ENCODE measurements around the gene SETDB2. TPM values are rescaled to one million over a fixed set of nuclear protein-coding genes. Genes with fewer than 3 reads are reported as not detected.

Gene SETDB2
- total and polyA plus RNA-seq, 2 donors: 8.1 to 15.5 TPM

DNA sequence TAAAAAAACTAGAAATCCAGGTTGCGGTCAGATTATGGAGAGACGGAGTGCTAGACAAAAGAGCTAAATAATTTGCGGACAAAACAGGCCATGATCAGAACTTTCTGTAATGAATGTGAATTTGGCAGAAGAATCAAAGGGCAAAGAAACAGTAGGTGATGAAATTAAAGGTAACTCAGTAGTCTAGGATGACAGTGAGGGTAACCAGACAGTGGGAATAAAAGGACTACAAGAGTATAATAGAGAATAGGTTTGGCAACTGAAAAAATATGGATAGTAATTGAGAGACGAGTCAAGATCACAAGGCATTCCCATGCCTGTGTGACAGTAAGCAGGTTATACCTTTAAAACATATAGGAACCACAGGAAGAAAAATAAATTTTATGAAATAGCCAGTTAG, 36.1 kb upstream of the SETDB2 start:
- Histone ChIP-seq H3K9me3 (ENCODE audit: control insufficient read depth in 2 of 2, insufficient read depth in 1 of 2, low read length in 1 of 2) (no peaks in the 10 kb centered on the region), H3K36me3 (ENCODE audit: control insufficient read depth in 2 of 2, insufficient read depth in 2 of 2, low read length in 1 of 2) (no peaks in the 10 kb centered on the region), H3K4me3 (ENCODE audit: low read length in 2 of 2) (no peak overlapping the region), H3K4me1 (ENCODE audit: control insufficient read depth in 2 of 2, insufficient read depth in 2 of 2, low read length in 2 of 2) (no peaks in the 10 kb centered on the region), H3K27me3 (ENCODE audit: control insufficient read depth in 2 of 2, insufficient read depth in 1 of 2, low read length in 1 of 2) (no peaks in the 10 kb centered on the region), H3K27ac (ENCODE audit: low read depth in 1 of 2, low read length in 1 of 2) (no peak overlapping the region)
- WGBS: 98% methylated on average over 4 of the region's 4 CpGs
- no peak for DNase-seq (ENCODE audit: low read depth in 6 of 9, low spot score in 9 of 9)

DNA sequence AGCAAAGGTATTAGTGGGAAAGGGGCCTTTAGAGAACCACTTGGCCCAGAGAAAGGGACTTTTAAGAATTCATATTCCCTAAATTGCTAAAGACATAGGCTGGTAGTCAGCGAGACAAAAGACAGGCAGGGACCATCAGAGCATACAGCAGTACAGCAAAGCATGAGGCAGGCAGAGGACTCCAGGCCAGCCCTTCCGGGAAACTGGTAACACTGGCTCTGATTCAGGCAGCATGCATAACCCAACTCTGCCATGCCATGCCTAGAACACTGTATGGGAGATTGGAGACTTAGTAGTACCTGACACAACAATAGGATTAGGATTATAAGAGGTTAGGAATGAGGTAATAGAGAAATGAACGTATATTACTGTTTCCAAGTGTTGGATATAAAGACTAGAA, 35.1 kb upstream of the SETDB2 start:
- H3K27ac ChIP-seq (ENCODE audit: low read depth in 1 of 2, low read length in 1 of 2): no peak overlapping the region
- 97% methylated on average over 3 of the region's 3 CpGs for WGBS
- no peaks in the 10 kb centered on the region for H3K27me3 ChIP-seq (ENCODE audit: control insufficient read depth in 2 of 2, insufficient read depth in 1 of 2, low read length in 1 of 2)
- no peak for DNase-seq (ENCODE audit: low read depth in 6 of 9, low spot score in 9 of 9)
- no peaks in the 10 kb centered on the region for H3K36me3 ChIP-seq (ENCODE audit: control insufficient read depth in 2 of 2, insufficient read depth in 2 of 2, low read length in 1 of 2)
- H3K4me3 ChIP-seq (ENCODE audit: low read length in 2 of 2): no peak overlapping the region
- no peaks in the 10 kb centered on the region for H3K4me1 ChIP-seq (ENCODE audit: control insufficient read depth in 2 of 2, insufficient read depth in 2 of 2, low read length in 2 of 2)
- no peaks in the 10 kb centered on the region for H3K9me3 ChIP-seq (ENCODE audit: control insufficient read depth in 2 of 2, insufficient read depth in 1 of 2, low read length in 1 of 2)

DNA sequence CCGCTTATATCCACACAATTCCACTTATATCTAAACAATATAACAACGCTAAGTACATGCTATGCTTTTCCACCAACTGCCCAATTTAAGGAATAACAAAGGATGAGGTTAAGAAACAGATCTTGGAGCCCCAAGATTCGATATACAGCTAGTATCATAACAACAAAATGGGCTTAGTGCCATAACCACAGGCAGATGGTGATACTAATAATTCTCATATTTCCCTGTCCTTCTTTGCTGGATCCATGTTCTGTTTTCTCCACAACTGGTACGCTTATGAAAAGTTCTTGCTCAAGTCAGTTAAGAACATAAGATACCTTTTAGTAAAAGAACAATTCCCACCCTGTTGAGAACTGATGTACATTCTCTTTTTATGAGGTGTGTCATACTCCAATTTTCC, 34.1 kb upstream of the SETDB2 start:
- no peaks in the 10 kb centered on the region for H3K9me3 ChIP-seq (ENCODE audit: control insufficient read depth in 2 of 2, insufficient read depth in 1 of 2, low read length in 1 of 2)
- no peak overlapping the region for H3K27ac ChIP-seq (ENCODE audit: low read depth in 1 of 2, low read length in 1 of 2)
- no peaks in the 10 kb centered on the region for H3K4me1 ChIP-seq (ENCODE audit: control insufficient read depth in 2 of 2, insufficient read depth in 2 of 2, low read length in 2 of 2)
- WGBS: 84% methylated on average over 4 of the region's 4 CpGs
- DNase-seq (ENCODE audit: low read depth in 6 of 9, low spot score in 9 of 9): no peak
- no peaks in the 10 kb centered on the region for H3K27me3 ChIP-seq (ENCODE audit: control insufficient read depth in 2 of 2, insufficient read depth in 1 of 2, low read length in 1 of 2)
- H3K4me3 ChIP-seq (ENCODE audit: low read length in 2 of 2): no peak overlapping the region
- H3K36me3 ChIP-seq (ENCODE audit: control insufficient read depth in 2 of 2, insufficient read depth in 2 of 2, low read length in 1 of 2): no peaks in the 10 kb centered on the region

DNA sequence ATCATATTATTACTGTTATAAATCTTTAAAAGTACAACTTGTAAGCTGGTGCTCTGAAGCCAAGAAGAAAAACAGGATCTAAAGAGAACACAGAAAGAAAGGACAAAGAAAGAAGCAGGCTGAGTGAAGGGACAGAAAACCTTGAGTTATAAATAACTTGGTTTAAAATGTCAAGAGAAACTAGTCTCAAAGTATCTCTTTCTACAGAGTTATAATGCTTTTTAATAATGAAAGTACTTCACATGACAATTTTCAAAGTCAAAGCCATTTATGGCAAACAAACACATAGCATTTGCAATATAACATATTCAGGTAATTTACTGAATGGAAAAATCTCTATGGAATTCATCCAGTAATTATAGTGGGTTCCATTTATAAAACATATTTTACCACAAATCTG, 33.6 kb upstream of the SETDB2 start:
- Histone ChIP-seq H3K27ac (ENCODE audit: low read depth in 1 of 2, low read length in 1 of 2) (no peak overlapping the region), H3K9me3 (ENCODE audit: control insufficient read depth in 2 of 2, insufficient read depth in 1 of 2, low read length in 1 of 2) (no peaks in the 10 kb centered on the region), H3K4me3 (ENCODE audit: low read length in 2 of 2) (no peak overlapping the region), H3K4me1 (ENCODE audit: control insufficient read depth in 2 of 2, insufficient read depth in 2 of 2, low read length in 2 of 2) (no peaks in the 10 kb centered on the region), H3K27me3 (ENCODE audit: control insufficient read depth in 2 of 2, insufficient read depth in 1 of 2, low read length in 1 of 2) (no peaks in the 10 kb centered on the region), H3K36me3 (ENCODE audit: control insufficient read depth in 2 of 2, insufficient read depth in 2 of 2, low read length in 1 of 2) (no peaks in the 10 kb centered on the region)
- DNase-seq (ENCODE audit: low read depth in 6 of 9, low spot score in 9 of 9): no peak

DNA sequence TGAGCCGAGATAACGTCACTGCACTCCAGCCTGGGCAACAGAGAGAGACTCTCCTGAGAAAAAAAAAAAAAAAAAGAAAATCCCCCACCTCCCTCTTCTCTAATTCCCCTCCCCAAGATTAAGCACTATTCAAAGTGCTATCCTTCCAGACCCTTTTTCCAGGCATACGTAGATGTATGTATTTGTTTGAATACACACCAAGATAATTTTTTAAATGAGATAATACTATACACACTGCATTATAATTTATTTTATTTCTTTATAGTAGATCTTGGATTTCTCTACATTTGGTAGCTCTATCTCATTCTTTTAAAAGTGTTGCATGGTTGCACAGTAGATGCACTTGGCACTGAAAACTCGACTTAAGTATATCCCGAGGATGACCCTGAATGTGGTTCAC, 32.7 kb upstream of the SETDB2 start:
- no peak for DNase-seq (ENCODE audit: low read depth in 6 of 9, low spot score in 9 of 9)
- Histone ChIP-seq H3K9me3 (ENCODE audit: control insufficient read depth in 2 of 2, insufficient read depth in 1 of 2, low read length in 1 of 2) (no peaks in the 10 kb centered on the region), H3K27me3 (ENCODE audit: control insufficient read depth in 2 of 2, insufficient read depth in 1 of 2, low read length in 1 of 2) (no peaks in the 10 kb centered on the region), H3K27ac (ENCODE audit: low read depth in 1 of 2, low read length in 1 of 2) (no peak overlapping the region), H3K36me3 (ENCODE audit: control insufficient read depth in 2 of 2, insufficient read depth in 2 of 2, low read length in 1 of 2) (no peaks in the 10 kb centered on the region), H3K4me1 (ENCODE audit: control insufficient read depth in 2 of 2, insufficient read depth in 2 of 2, low read length in 2 of 2) (no peaks in the 10 kb centered on the region), H3K4me3 (ENCODE audit: low read length in 2 of 2) (no peak overlapping the region)
- WGBS: 95% methylated on average over 5 of the region's 5 CpGs

DNA sequence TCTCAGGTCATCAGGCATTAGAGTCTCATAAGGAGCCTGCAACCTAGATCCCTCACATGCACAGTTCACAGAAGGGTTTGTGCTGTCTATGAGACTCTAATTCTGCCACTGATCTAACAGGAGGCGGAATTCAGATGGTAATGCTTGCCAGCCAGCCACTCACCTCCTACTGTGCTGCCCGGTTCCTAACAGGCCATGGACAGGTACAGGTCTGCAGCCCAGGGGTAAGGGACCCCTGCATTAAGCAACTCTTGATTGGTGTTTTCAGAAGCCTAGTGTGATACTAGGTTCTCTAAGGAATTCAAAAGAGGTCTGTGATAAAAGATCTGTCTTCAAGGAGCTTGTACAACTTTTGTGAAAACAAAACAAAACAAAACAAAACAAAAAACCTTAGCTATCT, 31.3 kb upstream of the SETDB2 start:
- Histone ChIP-seq H3K36me3 (ENCODE audit: control insufficient read depth in 2 of 2, insufficient read depth in 2 of 2, low read length in 1 of 2) (no peaks in the 10 kb centered on the region), H3K27me3 (ENCODE audit: control insufficient read depth in 2 of 2, insufficient read depth in 1 of 2, low read length in 1 of 2) (no peaks in the 10 kb centered on the region), H3K4me1 (ENCODE audit: control insufficient read depth in 2 of 2, insufficient read depth in 2 of 2, low read length in 2 of 2) (no peaks in the 10 kb centered on the region), H3K27ac (ENCODE audit: low read depth in 1 of 2, low read length in 1 of 2) (no peak overlapping the region), H3K4me3 (ENCODE audit: low read length in 2 of 2) (no peak overlapping the region), H3K9me3 (ENCODE audit: control insufficient read depth in 2 of 2, insufficient read depth in 1 of 2, low read length in 1 of 2) (no peaks in the 10 kb centered on the region)
- no peak for DNase-seq (ENCODE audit: low read depth in 6 of 9, low spot score in 9 of 9)
- WGBS: 73% methylated on average over 2 of the region's 2 CpGs

DNA sequence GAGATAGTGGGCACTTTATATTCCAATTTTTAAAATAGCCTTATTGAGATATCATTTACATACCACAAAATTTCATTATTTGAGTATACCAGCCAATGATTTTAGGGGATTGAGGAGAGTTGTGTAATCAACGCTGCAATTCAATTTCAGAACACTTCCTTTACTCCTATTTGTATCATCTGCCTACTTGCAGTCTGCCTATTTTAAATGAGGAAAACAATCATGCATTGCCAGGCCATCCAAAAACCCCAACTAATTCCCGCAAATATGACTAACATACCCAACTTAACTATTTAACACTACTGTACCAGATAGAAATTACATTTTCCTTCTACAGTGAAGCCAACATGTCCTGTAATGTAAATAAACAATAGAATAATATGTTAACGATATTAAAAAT, 26.9 kb upstream of the SETDB2 start:
- H3K4me1 ChIP-seq (ENCODE audit: control insufficient read depth in 2 of 2, insufficient read depth in 2 of 2, low read length in 2 of 2): no peaks in the 10 kb centered on the region
- WGBS: over 99% methylated on average over 3 of the region's 3 CpGs

DNA sequence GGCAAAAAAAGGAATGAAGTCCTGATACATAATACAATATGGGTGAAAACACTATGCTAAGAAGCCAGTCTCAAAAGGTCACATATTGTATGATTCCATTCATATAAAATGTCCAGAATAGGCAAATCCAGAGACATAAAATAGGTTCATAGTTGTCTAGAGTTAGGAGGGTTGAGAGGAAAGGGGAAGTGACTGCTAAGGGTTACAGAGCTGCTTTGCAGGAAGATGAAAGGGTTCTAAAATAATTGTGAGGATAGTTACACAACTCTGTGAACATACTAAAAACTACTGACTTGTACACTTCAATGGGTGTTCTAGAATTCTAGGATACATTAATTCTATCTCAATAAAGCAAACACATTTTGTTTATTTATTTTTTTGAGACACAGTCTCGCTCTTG, 25.9 kb upstream of the SETDB2 start:
- H3K27ac ChIP-seq (ENCODE audit: low read depth in 1 of 2, low read length in 1 of 2): no peak overlapping the region
- no peaks in the 10 kb centered on the region for H3K36me3 ChIP-seq (ENCODE audit: control insufficient read depth in 2 of 2, insufficient read depth in 2 of 2, low read length in 1 of 2)
- 98% methylated on average over 1 of the region's 1 CpG for WGBS
- H3K4me1 ChIP-seq (ENCODE audit: control insufficient read depth in 2 of 2, insufficient read depth in 2 of 2, low read length in 2 of 2): no peaks in the 10 kb centered on the region
- no peaks in the 10 kb centered on the region for H3K27me3 ChIP-seq (ENCODE audit: control insufficient read depth in 2 of 2, insufficient read depth in 1 of 2, low read length in 1 of 2)
- H3K9me3 ChIP-seq (ENCODE audit: control insufficient read depth in 2 of 2, insufficient read depth in 1 of 2, low read length in 1 of 2): no peaks in the 10 kb centered on the region
- no peak for DNase-seq (ENCODE audit: low read depth in 6 of 9, low spot score in 9 of 9)
- H3K4me3 ChIP-seq (ENCODE audit: low read length in 2 of 2): no peak overlapping the region

More for the DNA sequence above, 26.9 kb upstream of the SETDB2 start:
- Histone ChIP-seq H3K36me3 (ENCODE audit: control insufficient read depth in 2 of 2, insufficient read depth in 2 of 2, low read length in 1 of 2) (no peaks in the 10 kb centered on the region), H3K9me3 (ENCODE audit: control insufficient read depth in 2 of 2, insufficient read depth in 1 of 2, low read length in 1 of 2) (no peaks in the 10 kb centered on the region), H3K4me3 (ENCODE audit: low read length in 2 of 2) (no peak overlapping the region), H3K27ac (ENCODE audit: low read depth in 1 of 2, low read length in 1 of 2) (no peak overlapping the region), H3K27me3 (ENCODE audit: control insufficient read depth in 2 of 2, insufficient read depth in 1 of 2, low read length in 1 of 2) (no peaks in the 10 kb centered on the region)
- no peak for DNase-seq (ENCODE audit: low read depth in 6 of 9, low spot score in 9 of 9)

DNA sequence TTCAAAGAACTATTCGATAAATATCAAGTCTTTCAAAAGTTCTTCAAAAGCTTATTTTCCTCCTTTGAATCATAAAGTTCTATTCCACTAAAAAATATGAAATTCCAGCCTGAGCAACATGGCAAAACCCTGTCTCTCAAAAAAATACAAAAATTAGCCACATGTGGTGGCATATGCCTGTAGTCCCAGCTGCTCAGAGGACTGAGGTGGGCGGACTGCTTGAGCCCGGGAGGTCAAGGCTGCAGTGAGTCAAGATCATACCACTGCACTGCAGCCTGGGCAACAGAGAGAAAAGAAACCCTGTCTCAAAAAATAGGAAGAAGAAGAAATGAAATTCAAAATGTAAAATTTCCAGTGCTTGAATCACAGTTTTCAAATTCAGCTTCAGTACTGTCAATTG, 24.8 kb upstream of the SETDB2 start:
- H3K27me3 ChIP-seq (ENCODE audit: control insufficient read depth in 2 of 2, insufficient read depth in 1 of 2, low read length in 1 of 2): no peaks in the 10 kb centered on the region
- no peak overlapping the region for H3K4me3 ChIP-seq (ENCODE audit: low read length in 2 of 2)
- H3K36me3 ChIP-seq (ENCODE audit: control insufficient read depth in 2 of 2, insufficient read depth in 2 of 2, low read length in 1 of 2): no peaks in the 10 kb centered on the region
- WGBS: 96% methylated on average over 3 of the region's 3 CpGs
- H3K9me3 ChIP-seq (ENCODE audit: control insufficient read depth in 2 of 2, insufficient read depth in 1 of 2, low read length in 1 of 2): no peaks in the 10 kb centered on the region
- H3K27ac ChIP-seq (ENCODE audit: low read depth in 1 of 2, low read length in 1 of 2): no peak overlapping the region
- H3K4me1 ChIP-seq (ENCODE audit: control insufficient read depth in 2 of 2, insufficient read depth in 2 of 2, low read length in 2 of 2): no peaks in the 10 kb centered on the region
- no peak for DNase-seq (ENCODE audit: low read depth in 6 of 9, low spot score in 9 of 9)

DNA sequence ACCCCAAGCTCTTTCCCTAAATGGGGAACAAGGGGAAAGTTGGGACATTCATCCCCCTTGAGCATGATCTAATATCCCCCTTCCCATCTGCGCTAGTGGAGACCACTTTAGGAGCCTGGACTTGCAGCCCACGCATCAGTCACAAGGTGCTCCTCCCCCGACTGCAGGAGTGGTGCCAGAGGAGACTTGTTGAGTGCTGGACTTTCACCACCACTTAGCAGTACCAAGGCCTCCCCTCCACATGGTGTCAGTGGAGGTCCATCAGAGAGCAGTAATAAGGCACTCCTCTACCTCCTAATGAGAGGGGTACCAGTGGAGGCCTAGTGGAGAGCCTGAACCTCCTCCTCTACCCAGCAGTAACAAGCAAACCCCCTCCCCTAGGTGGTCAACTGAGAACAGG, 22.7 kb upstream of the SETDB2 start:
- Histone ChIP-seq H3K27ac (ENCODE audit: low read depth in 1 of 2, low read length in 1 of 2) (no peak overlapping the region), H3K36me3 (ENCODE audit: control insufficient read depth in 2 of 2, insufficient read depth in 2 of 2, low read length in 1 of 2) (no peaks in the 10 kb centered on the region), H3K4me1 (ENCODE audit: control insufficient read depth in 2 of 2, insufficient read depth in 2 of 2, low read length in 2 of 2) (no peaks in the 10 kb centered on the region), H3K27me3 (ENCODE audit: control insufficient read depth in 2 of 2, insufficient read depth in 1 of 2, low read length in 1 of 2) (no peaks in the 10 kb centered on the region), H3K9me3 (ENCODE audit: control insufficient read depth in 2 of 2, insufficient read depth in 1 of 2, low read length in 1 of 2) (no peaks in the 10 kb centered on the region), H3K4me3 (ENCODE audit: low read length in 2 of 2) (no peak overlapping the region)
- 97% methylated on average over 3 of the region's 3 CpGs for WGBS
- DNase-seq (ENCODE audit: low read depth in 6 of 9, low spot score in 9 of 9): peak in 1 of 9 donors; percentile 9
